Measurements from ENCODE around the gene C15orf62. TPM values are rescaled to one million over a fixed set of nuclear protein-coding genes. Genes with fewer than 3 reads are reported as not detected.

The C15orf62 gene
- total RNA-seq, result not detected in 2 replicates
- polyA plus RNA-seq (2012), result 1.4 TPM

- no peak for DNase-seq (ENCODE audit: low read depth)
These were observed at the start of gene C15orf62 for GRCh38 chr15:40769274-40770146. Gene C15orf62 (plus strand): TSS chr15:40769980. CDS start chr15:40770496, 516 bp downstream.

- no peak for DNase-seq (ENCODE audit: low read depth)
These were observed 48.1 kb upstream of the C15orf62 start for GRCh38 chr15:40721701-40722100.

- DNase-seq (ENCODE audit: low read depth), result no peak
These were observed 47.4 kb upstream of the C15orf62 start for GRCh38 chr15:40722354-40722753.

GRCh38 chr15:40722934-40723333 is 46.8 kb upstream of the C15orf62 start:
- DNase-seq (ENCODE audit: low read depth), result peak; percentile 18

- DNase-seq (ENCODE audit: low read depth), result no peak
These were observed 45.9 kb upstream of the C15orf62 start for GRCh38 chr15:40723919-40724318.

GRCh38 chr15:40731034-40731433 is 38.7 kb upstream of the C15orf62 start:
- DNase-seq (ENCODE audit: low read depth), result no peak

- DNase-seq (ENCODE audit: low read depth), result no peak
These were observed 33.2 kb upstream of the C15orf62 start for GRCh38 chr15:40736575-40736974.

GRCh38 chr15:40737048-40737447 is 32.7 kb upstream of the C15orf62 start:
- DNase-seq (ENCODE audit: low read depth), result no peak

- DNase-seq (ENCODE audit: low read depth), result no peak
These were observed 30.7 kb upstream of the C15orf62 start for GRCh38 chr15:40739047-40739446.

- no peak for DNase-seq (ENCODE audit: low read depth)
These were observed 29.9 kb upstream of the C15orf62 start for GRCh38 chr15:40739854-40740253.

- no peak for DNase-seq (ENCODE audit: low read depth)
These were observed 26.3 kb upstream of the C15orf62 start for GRCh38 chr15:40743485-40743901.

GRCh38 chr15:40743921-40744814 is 25.6 kb upstream of the C15orf62 start:
- DNase-seq (ENCODE audit: low read depth), result peak; percentile 38

GRCh38 chr15:40744815-40745152 is 25.0 kb upstream of the C15orf62 start:
- peak; percentile 43 for DNase-seq (ENCODE audit: low read depth)

GRCh38 chr15:40746916-40747418 is 22.8 kb upstream of the C15orf62 start:
- DNase-seq (ENCODE audit: low read depth), result no peak

- peak; percentile 74 for DNase-seq (ENCODE audit: low read depth)
These were observed 21.8 kb upstream of the C15orf62 start for GRCh38 chr15:40747685-40748631.

GRCh38 chr15:40749151-40749630 is 20.6 kb upstream of the C15orf62 start:
- no peak for DNase-seq (ENCODE audit: low read depth)

GRCh38 chr15:40750885-40751284 is 18.9 kb upstream of the C15orf62 start:
- no peak for DNase-seq (ENCODE audit: low read depth)

GRCh38 chr15:40751745-40752144 is 18.0 kb upstream of the C15orf62 start:
- no peak for DNase-seq (ENCODE audit: low read depth)

GRCh38 chr15:40754574-40754882 is 15.3 kb upstream of the C15orf62 start:
- no peak for DNase-seq (ENCODE audit: low read depth)

- DNase-seq (ENCODE audit: low read depth), result peak; percentile 92
These were observed 14.6 kb upstream of the C15orf62 start, which contains the start of gene RMDN3 for GRCh38 chr15:40754883-40755811. Gene RMDN3 (minus strand): TSS chr15:40755254. CDS start chr15:40754783, 471 bp downstream.

All from myocyte (in vitro differentiated cells).